GM18505 (cell line): ENCODE results near the gene ARHGAP24.
"Not testable (repeated sequence)": the region's sequence is repeated elsewhere in the genome, so short reads cannot be mapped to it uniquely, and the experiment has no call there.

ENCODE experiments used
- ATAC-seq: cut with Tn5 transposase; IDR thresholded peaks from one replicate; pipeline ENCODE4 v1.9.1; 2021; ENCODE audit not compliant: unreplicated experiment
- POLR2A ChIP-seq: IDR thresholded peaks from 4 replicates; pipeline ENCODE4 v1.6.1; 2011; ENCODE audit warnings: borderline replicate concordance; ENCODE audit not compliant: insufficient read depth, insufficient read length; ENCODE audit errors: extremely low read depth

The ARHGAP24 gene

DNA sequence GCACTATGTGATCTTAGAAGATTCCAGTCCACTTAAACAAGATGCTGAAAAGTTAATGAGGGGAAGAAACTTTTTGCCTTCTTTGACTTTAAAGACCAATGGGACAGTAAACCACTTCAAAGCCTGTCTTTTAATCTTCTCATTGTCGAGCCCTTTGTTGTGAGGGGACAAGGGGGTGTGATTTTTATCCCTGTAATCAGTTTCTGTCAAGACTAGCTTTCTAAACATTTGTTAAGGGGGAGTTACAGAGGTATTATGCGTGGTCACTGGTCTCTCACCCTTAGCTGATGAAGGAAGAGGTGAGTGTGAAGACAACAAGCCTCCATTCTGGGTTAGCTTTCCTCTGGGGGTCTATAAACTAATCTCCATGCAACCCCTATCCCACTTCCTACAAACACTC, 409.3 kb downstream of the ARHGAP24 start:
- no peak for ATAC-seq
- TF ChIP-seq POLR2A: no peak

DNA sequence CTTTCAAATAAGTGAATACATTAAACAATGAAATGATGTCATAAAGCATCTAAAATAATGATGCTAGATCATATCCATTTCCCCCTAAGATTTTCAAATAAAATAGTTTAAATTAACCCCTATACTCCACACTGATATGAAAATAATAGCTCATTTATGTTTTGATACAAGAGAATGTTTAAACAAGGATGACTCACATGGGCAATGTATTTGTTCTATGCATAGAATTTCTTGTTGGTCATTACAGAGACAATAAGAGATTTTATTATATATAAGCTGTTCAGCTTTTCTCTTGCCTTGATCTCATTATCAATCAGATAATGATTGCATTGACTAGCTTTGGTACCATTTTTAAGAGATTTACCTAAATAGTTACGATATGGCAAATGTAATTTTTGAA, 411.7 kb downstream of the ARHGAP24 start:
- ATAC-seq: no peak
- TF ChIP-seq POLR2A: no peak

DNA sequence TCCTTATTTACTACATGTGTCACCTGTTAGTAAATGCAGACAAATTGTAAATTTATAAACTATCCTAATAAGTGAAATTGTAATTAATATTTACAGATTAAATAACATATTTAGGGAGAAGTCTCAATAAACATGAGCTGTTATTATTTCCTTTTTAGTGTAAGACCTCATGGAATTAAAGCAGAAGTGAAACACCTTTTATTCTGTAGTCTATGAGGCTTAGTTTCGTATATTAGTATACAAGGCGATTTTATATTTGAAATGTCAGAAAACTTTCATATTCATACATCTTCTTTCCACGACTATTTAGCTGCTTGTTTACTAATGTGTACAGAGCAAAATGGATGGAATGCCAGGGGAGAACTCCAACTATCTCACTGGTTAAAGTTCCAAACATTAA, 414.4 kb downstream of the ARHGAP24 start:
- no peak for ATAC-seq
- TF ChIP-seq POLR2A: no peak

DNA sequence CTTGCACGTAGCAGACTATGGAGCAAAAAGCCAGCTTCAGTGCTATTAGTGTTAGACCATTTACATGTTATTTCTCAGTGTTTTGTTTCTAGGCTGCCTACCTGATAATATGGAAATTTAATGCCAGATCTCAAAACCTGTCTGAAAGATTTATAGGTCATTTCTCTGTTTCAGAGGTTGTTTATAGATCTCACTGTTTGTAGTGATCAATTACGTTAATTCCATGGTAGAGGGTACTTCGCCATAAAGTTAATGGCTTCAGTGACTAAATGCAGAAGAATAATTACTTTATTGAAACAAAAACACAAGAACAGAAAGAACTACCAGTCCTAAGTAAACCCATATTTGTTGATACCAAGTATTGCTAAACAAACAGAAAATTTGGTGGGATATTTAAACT, 420.8 kb downstream of the ARHGAP24 start:
- no peak for TF ChIP-seq POLR2A
- no peak for ATAC-seq

DNA sequence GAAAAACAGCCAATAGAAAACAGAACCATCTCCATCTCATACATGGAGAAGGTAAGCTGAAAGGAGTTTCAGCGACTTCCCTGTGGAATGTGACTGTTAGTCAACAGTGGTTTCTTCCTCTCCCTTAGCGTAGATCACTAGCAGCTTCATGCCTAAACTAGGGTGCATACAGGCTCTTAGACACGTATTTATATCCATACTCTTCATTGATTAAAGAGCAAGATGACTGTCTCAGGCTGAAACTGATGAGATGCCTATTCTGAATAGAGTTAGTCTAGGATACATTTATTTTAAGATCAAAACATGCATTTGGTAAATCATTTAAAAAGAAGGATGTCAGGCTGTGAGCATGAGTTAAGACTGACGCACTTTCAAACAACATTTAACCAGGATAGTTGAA, 423.3 kb downstream of the ARHGAP24 start:
- no peak for ATAC-seq
- no peak for TF ChIP-seq POLR2A

DNA sequence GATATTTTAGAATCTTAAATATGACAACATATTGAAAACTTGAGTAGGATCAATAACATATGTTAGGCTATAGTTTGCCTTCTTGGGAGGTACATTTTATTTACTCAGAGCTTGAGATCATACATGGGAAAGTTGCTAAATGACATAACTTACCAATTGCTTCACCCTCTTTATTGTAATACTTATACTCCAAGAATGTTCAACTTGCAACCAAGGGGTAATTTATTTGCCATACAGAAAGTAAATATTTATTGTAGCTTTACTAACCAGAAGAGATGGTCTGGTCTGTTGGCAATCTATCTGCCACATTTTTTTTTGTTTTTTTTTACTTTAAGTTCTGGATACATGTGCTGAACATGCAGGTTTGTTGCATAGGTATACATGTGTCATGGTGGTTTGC, 426.6 kb downstream of the ARHGAP24 start:
- ATAC-seq: no peak
- no peak for TF ChIP-seq POLR2A

DNA sequence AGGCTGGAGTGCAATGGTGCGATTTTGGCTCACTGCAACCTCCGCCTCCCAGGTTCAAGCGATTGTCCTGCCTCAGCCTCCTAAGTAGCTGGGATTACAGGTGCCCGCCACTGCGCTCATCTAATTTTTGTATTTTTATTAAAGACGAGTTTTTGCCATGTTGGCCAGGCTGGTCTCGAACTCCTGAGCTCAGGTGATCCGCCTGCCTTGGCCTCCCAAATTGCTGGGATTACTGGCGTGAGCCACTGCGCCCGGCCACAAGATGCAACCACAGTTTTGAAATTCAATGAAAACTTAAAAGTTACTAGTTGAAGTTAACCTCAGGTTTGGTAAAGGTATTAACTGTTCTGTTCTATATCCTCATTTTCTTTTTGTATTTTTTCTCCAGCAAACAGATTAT, 427.7 kb downstream of the ARHGAP24 start:
- ATAC-seq: not testable (repeated sequence)

DNA sequence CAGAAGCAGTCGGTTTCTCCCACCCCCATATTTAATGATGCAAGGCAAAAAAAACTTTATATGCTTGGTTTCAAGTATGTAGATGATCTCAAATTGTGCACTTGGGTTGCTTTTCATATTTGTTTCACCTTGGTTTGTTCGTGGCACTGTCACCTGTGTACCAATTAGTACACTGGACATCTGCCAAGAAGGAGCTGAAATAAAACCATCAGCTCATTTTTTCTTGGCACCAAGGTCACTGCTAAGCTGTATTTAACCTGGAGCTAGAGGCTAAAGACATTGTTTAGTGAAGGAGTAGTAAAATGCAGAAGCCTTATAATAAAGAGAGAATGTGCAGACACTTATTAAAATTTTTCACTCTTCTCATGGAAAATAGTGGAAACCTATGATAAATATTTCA, 430.8 kb downstream of the ARHGAP24 start:
- TF ChIP-seq POLR2A: no peak
- no peak for ATAC-seq

DNA sequence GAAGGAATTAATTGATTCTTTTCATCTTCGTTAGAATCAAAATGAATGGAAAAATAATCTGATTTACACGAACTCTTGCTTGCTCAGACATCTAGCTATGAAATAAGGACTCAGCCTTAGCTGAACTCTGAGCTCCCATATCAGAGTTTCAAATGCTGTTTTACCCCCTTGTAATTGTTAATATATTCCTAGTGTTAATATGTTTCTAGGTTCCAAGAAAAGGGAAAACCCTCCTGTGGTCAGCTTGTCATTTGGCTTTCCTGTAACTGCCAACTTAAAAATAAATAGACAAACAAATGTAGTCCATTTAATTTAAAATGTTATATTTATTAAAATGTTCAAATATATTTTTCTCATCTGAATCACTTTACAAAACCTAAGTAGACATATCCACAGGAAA, 432.1 kb downstream of the ARHGAP24 start:
- no peak for TF ChIP-seq POLR2A
- ATAC-seq: no peak

DNA sequence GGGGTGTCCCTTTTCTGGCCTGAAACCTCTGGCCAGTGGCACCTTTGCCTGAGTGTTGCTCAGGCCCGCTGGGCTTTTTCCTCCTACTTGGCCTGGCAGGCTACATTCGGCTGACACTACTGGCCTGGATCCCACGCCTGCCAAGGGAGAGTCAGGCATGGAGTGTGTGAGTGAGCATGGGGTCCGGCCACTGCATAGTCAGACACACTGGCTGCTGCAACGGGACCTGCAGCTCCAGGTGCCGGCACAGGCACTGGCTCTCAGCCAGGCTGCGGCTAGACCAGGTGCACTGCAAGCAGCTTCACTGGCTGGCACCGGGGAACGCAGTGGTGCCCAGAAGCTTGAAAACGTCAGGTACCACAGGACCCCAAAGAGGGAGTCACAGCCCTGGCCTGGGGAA, 434.9 kb downstream of the ARHGAP24 start:
- no peak for ATAC-seq
- no peak for TF ChIP-seq POLR2A

DNA sequence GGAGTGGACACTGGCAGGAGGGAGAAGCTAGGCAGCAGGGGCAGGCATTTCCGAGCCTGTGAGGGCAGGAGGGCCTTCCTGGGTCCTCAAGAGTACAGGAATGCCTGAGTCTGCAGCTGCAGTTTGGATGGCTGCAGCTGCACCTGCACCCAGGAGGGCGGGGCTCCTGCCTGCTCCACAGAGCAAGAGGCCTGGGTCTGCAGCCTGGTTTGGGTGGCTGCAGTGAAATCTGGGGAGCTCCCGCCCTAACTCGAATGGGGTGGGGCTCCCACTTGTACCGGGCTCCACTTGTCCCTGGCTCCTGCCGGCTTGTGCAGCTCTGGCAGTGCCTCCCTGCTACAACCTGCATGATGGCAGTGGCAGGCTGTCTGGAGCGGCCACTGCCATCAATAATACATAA, 436.0 kb downstream of the ARHGAP24 start:
- ATAC-seq: no peak
- TF ChIP-seq POLR2A: no peak

DNA sequence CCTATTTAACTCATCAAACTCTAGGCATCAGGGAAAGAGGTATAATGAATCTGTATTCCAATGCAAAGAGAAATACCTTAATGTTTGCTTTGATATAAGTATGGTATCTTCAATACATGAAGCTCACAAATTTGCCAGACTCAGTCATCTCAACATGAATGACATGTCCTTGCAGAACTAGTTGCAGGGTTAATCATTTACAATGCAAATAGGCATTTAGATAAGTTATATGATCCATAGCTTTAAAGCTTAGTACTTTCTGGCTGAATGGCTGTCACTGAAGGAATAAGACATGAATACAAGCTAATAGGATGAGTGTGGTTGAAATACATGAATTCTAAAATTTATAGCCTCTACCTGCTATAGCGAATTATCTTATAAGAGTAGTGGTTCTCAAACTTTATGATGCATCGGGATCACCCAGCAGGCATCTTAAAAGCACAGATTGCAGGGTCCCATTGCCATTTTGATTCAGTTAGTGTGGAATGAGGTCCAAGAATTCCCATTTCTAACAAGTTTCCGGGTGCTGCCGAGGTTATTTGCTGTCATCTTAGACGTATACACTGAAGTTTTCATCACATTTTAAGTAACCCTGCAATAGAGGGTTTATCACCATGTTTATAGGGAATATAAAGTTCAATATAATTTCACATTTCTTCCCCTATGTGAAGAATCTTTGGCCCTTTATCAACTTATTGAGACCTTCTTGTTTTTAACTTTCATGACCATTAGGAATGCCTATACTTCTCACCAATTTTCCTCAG, 439.2 kb downstream of the ARHGAP24 start:
- no peak for TF ChIP-seq POLR2A
- ATAC-seq: no peak

DNA sequence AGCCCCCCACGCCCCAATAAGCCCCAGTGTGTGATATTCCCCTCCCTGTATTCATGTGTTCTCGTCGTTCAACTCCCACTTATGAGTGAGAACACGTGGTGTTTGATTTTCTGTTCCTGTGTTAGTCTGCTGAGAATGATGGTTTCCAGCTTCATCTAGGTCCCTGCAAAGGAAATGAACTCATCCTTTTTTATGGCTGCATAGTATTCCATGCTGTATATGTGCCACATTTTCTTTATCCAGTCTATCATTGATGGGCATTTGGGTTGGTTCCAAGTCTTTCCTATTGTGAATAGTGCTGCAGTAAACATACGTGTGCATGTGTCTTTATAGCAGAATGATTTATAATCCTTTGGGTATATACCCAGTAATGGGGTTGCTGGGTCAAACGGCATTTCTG, 440.6 kb downstream of the ARHGAP24 start:
- ATAC-seq: not testable (repeated sequence)

DNA sequence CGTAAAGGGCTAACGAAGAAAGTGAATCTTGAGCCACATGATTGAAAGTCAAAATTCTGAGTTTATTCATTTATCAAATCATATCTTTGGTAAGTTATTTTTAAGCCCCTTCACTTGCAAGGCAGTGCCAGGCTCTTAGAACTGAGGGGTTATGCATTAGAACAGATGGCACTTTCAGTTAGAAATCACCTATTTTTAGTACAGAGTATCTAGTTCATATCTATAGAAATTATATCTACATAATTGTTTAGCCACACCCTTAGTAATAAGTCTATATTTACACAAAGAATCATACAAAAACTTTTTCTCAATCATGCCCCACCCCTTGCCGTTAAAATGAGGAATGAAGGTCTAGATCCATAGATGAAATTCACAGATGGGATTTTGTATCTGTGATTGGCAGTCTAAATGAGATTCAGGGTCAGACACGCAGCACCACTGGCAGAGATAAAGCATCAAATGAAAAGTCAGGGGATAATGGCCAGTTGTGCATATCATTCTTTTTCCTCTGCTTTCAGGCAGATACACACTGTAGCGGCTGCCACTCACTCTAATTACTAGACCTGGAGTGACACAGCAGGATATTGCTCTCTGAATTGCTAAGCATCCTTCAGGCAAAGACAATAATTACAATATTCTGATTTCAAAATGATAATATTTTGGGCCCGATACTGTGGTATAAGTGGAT, 444.4 kb downstream of the ARHGAP24 start:
- no peak for ATAC-seq
- TF ChIP-seq POLR2A: no peak

DNA sequence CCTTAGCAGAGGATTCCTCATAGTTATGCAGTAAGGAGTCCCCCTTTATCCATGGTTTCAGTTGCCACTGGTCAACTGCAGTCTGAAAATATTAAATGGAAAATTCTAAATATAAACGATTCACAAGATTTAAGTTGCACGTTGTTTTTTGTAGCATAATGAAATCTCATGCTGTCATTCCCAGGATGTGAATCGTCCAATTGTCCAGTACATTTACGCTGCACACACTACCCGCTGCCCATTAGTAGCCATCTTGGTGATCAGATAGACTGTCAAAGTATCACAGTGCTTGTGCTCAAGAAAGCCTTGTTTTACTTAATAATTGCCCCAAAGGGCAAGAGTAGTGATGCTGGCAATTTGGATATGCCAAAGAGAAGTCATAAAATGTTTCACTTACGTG, 450.1 kb downstream of the ARHGAP24 start:
- TF ChIP-seq POLR2A: no peak
- no peak for ATAC-seq

DNA sequence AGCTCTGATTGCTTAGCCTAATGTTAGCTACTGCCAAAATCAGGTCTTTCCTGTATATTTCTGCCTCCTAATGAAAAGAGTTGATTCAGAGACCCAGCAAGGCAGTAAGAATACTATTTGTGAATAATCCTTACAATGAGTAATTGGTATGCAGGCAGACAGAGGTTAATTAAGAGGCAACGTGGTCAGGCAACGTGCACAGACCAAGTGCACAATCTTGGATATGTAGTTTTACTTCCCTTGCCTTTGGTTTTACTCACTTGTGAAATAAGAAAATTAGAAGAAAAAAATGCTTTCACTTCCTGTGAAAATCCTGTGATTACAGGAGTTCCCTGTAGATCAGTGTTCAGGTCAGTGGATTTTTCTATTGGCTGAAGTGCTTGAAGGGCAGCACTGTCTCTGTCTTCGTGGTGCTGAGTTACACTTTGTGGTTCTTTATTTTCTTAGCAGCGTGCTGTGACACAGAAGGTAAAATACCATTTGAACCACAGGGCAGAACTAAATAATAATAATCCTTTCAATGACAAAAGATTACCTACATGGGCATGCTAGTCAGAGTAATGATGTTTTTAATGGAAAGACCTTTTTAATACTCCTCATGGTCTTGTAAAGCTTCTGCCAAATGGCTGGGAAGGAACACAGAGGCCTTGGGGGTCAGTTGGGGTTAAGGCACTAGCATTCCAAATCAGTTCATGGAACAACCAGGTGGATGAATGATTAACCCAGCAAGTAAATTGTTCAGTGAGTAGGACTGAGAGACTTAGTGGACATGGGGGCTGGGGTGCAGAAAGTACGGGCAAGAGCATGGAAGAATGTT, 454.0 kb downstream of the ARHGAP24 start:
- no peak for TF ChIP-seq POLR2A
- no peak for ATAC-seq
